Lower leg skin (tissue), 4 donors: ENCODE data around the gene EPHB2. TPM values are rescaled to one million over a fixed set of nuclear protein-coding genes. Genes with fewer than 3 reads are reported as not detected.

Experiments
- DNase-seq, 2 donors: peaks; one replicate each; pipeline ENCODE4 v3.0.0-alpha.2; 2019; ENCODE audit warnings: low spot score in 2 of 2
- H3K4me3 ChIP-seq: fragments of 200-600 bp; sonication (generic); 2 replicates; pipeline ENCODE4 v1.5.1; 2017; ENCODE audit warnings: mild to moderate bottlenecking, low read depth; ENCODE audit not compliant: poor library complexity, severe bottlenecking
- POLR2A ChIP-seq, 2 donors: fragments of 450-650 bp; IDR thresholded peaks; one replicate each; pipeline ENCODE4 v1.6.1; 2016 to 2017; ENCODE audit warnings: antibody characterized with exemption in 2 of 2, mild to moderate bottlenecking in 1 of 2, moderate library complexity in 1 of 2
- WGBS, 2 donors: methylation state at CpG; one replicate each; pipeline ENCODE4 v1.1.5; 2018; 5-methylcytosine and 5-hydroxymethylcytosine counted together
- intact Hi-C: fragments of 100-400 bp; cut with DNase I; formaldehyde crosslinking; loops from one replicate; pipeline ENCODE4 v1.15.0; 2023; ENCODE audit warnings: low total_unique reads
- total RNA-seq, 4 donors: library from RNA; depleted of rRNA; stranded (reverse); fragments of >200 nt; gene quantifications; one replicate each; pipeline ENCODE4 v1.1.0, GENCODE V29; 2016
- TF ChIP-seq, protein P1 (sequence below), 3 donors: fragments of 450-650 bp; IDR thresholded peaks; one replicate each; pipeline ENCODE4 v1.5.1; 2016; ENCODE audit warnings: antibody characterized with exemption in 3 of 3, mild to moderate bottlenecking in 3 of 3, moderate library complexity in 2 of 3

EPHB2 gene
- total RNA-seq, 4 donors from 2014 or later: 0.57 to 3.1 (median 1.7) TPM

GRCh38 chr1:22761101-22761500 lies 50.5 kb downstream of the EPHB2 start:
- no peak for DNase-seq
- WGBS, 2 donors: 86 to 88% methylated on average over 6 of the region's 6 CpGs
- intact Hi-C loops: no loop called here
- TF ChIP-seq, protein P1, sequence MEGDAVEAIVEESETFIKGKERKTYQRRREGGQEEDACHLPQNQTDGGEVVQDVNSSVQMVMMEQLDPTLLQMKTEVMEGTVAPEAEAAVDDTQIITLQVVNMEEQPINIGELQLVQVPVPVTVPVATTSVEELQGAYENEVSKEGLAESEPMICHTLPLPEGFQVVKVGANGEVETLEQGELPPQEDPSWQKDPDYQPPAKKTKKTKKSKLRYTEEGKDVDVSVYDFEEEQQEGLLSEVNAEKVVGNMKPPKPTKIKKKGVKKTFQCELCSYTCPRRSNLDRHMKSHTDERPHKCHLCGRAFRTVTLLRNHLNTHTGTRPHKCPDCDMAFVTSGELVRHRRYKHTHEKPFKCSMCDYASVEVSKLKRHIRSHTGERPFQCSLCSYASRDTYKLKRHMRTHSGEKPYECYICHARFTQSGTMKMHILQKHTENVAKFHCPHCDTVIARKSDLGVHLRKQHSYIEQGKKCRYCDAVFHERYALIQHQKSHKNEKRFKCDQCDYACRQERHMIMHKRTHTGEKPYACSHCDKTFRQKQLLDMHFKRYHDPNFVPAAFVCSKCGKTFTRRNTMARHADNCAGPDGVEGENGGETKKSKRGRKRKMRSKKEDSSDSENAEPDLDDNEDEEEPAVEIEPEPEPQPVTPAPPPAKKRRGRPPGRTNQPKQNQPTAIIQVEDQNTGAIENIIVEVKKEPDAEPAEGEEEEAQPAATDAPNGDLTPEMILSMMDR (IDR thresholded peaks at IDR 0.05): no peak
- no peak for TF ChIP-seq POLR2A (IDR thresholded peaks at IDR 0.05)
- H3K4me3 ChIP-seq: no peak overlapping the region

GRCh38 chr1:22761821-22762220 lies 51.2 kb downstream of the EPHB2 start:
- DNase-seq: no peak
- no peak overlapping the region for H3K4me3 ChIP-seq
- TF ChIP-seq, protein P1 (IDR thresholded peaks at IDR 0.05): no peak
- no peak for TF ChIP-seq POLR2A (IDR thresholded peaks at IDR 0.05)
- intact Hi-C loops: no loop called here
- WGBS, 2 donors: 82 to 83% methylated on average over 12 to 13 of the region's 13 CpGs

DNA sequence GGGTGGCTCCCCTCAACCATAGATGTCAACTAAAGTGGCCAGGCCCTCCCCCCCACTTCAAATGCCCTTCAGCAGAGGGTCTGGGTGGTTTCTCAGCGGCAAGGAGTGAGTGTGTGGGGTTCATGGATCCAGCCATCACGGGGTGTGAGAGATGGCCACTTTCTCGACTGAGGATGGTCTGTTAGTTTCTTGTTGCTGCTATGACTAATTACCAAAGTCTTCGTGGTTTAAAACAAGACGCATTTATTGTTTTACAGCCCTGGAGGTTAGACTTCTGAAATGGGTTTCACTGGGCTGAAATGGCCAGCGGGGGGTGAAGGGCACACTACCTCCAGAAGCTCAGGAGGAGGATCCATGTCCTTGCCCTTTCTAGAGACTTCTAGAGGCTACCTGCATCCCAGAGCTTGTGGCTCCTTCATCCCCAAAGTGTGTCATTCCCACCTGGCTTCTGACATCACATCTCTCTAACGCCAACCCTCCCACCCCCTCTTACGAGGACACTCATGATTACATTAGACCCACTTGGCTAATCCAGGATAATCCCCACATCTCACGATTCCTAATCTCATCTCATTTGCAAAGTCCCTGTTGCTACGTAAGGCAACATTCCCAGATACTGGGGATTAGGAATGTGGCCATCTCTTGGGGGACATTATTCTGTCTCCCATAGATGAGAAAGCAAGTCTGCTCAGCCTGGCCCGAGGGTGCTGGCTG lies 53.0 kb downstream of the EPHB2 start:
- intact Hi-C loops: no loop called here
- TF ChIP-seq POLR2A (IDR thresholded peaks at IDR 0.05): no peak
- TF ChIP-seq, protein P1 (IDR thresholded peaks at IDR 0.05): no peak
- WGBS, 2 donors: 84 to 85% methylated on average over 11 of the region's 11 CpGs
- no peak overlapping the region for H3K4me3 ChIP-seq
- no peak for DNase-seq

GRCh38 chr1:22767852-22768251 lies 57.2 kb downstream of the EPHB2 start:
- TF ChIP-seq POLR2A (IDR thresholded peaks at IDR 0.05): no peak
- TF ChIP-seq, protein P1 (IDR thresholded peaks at IDR 0.05): no peak

DNA sequence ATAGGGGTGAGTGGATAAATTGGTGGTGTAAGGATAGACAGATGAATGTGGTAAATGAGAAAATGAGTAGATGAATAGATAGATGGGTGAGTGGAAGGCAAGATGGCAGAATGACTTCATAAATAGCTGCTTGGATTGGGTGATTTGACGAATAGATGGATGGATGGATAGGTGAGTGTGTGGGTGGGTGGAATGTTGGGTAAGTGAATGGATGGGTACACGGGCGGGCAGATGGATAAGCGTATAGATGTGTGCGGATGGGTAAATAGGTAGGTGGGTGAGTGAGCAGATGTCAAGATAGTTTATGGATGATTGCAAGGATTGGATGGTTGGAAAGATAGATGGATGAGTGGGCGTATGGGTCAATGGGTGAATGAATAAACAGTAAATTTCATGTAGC lies 59.3 kb downstream of the EPHB2 start:
- no peak for TF ChIP-seq POLR2A (IDR thresholded peaks at IDR 0.05)
- TF ChIP-seq, protein P1 (IDR thresholded peaks at IDR 0.05): no peak
- no peak overlapping the region for H3K4me3 ChIP-seq
- 96% methylated on average over 6 of the region's 6 CpGs for WGBS, 2 donors
- DNase-seq: no peak
- intact Hi-C loops: no loop called here

More at GRCh38 chr1:22767852-22768251, 57.2 kb downstream of the EPHB2 start:
- WGBS, 2 donors: 96 to 97% methylated on average over 9 of the region's 9 CpGs
- H3K4me3 ChIP-seq: no peak overlapping the region
- DNase-seq: no peak
- intact Hi-C loops: no loop called here

- WGBS, 2 donors: 74 to 76% methylated on average over 13 of the region's 13 CpGs
Measured at GRCh38 chr1:22772014-22772413, 61.4 kb downstream of the EPHB2 start.

More at GRCh38 chr1:22772014-22772413, 61.4 kb downstream of the EPHB2 start:
- intact Hi-C loops: no loop called here
- no peak for DNase-seq
- TF ChIP-seq POLR2A (IDR thresholded peaks at IDR 0.05): no peak
- TF ChIP-seq, protein P1 (IDR thresholded peaks at IDR 0.05): no peak
- H3K4me3 ChIP-seq: no peak overlapping the region
